Testis (tissue), 2 donors: ENCODE results near the gene LIPM.
"Not testable (repeated sequence)": the region's sequence is repeated elsewhere in the genome, so short reads cannot be mapped to it uniquely, and the experiment has no call there.

Experiments used
- POLR2A ChIP-seq: fragments of 450-650 bp; IDR thresholded peaks from one replicate; pipeline ENCODE4 v1.6.1; 2017; ENCODE audit warnings: antibody characterized with exemption, mild to moderate bottlenecking, moderate library complexity
- TF ChIP-seq, protein P1 (sequence below), 3 experiments: fragments of 450-650 bp in 2 of 3; fragments of 200-600 bp in 1 of 3; sonication (generic) in 1 of 3; IDR thresholded peaks; one replicate each; pipeline ENCODE4 v1.5.1; 2016 to 2019; ENCODE audit warnings: antibody characterized with exemption in 3 of 3, mild to moderate bottlenecking in 2 of 3, moderate library complexity in 1 of 3

DNA sequence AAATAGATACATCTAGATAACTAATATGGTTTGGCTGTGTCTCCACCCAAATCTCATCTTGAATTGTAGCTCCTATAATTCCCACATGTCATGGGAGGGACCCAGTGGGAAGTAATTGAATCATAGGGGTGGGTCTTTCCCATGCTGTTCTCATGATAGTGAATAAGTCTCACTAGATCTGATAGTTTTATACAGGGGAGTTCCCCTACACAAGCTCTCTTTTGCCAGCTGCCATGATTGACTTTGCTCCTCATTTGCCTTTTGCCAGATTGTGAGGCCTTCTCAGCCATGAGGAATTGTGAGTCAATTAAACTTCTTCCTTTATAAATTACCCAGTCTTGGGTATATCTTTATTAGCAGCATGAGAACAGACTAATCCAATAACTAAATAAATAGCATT lies 35.1 kb downstream of the LIPM start:
- TF ChIP-seq, protein P1, sequence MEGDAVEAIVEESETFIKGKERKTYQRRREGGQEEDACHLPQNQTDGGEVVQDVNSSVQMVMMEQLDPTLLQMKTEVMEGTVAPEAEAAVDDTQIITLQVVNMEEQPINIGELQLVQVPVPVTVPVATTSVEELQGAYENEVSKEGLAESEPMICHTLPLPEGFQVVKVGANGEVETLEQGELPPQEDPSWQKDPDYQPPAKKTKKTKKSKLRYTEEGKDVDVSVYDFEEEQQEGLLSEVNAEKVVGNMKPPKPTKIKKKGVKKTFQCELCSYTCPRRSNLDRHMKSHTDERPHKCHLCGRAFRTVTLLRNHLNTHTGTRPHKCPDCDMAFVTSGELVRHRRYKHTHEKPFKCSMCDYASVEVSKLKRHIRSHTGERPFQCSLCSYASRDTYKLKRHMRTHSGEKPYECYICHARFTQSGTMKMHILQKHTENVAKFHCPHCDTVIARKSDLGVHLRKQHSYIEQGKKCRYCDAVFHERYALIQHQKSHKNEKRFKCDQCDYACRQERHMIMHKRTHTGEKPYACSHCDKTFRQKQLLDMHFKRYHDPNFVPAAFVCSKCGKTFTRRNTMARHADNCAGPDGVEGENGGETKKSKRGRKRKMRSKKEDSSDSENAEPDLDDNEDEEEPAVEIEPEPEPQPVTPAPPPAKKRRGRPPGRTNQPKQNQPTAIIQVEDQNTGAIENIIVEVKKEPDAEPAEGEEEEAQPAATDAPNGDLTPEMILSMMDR (IDR thresholded peaks at IDR 0.05) = not testable (repeated sequence)
- not testable (repeated sequence) for TF ChIP-seq POLR2A
